Upper lobe of right lung (tissue), 1 donor: ENCODE measurements around the gene CNTNAP2. TPM values are rescaled to one million over a fixed set of nuclear protein-coding genes. Genes with fewer than 3 reads are reported as not detected.

Experiments
- ATAC-seq: fragments of 200-7000 bp; cut with Tn5 transposase; one replicate; pipeline ENCODE4 v1.9.1; 2020; ENCODE audit warnings: mild to moderate bottlenecking, moderate library complexity
- DNase-seq: peaks from one replicate; pipeline ENCODE4 v3.0.0-alpha.2; 2020
- H3K27ac ChIP-seq: fragments of 200-600 bp; one replicate; pipeline ENCODE4 v1.8.0; 2022
- H3K27me3 ChIP-seq: fragments of 200-600 bp; one replicate; pipeline ENCODE4 v1.8.0; 2022; ENCODE audit warnings: mild to moderate bottlenecking
- H3K36me3 ChIP-seq: fragments of 200-600 bp; one replicate; pipeline ENCODE4 v1.8.0; 2022
- H3K4me1 ChIP-seq: fragments of 200-600 bp; one replicate; pipeline ENCODE4 v1.8.0; 2022
- H3K4me3 ChIP-seq: fragments of 200-600 bp; one replicate; pipeline ENCODE4 v1.8.0; 2022; ENCODE audit warnings: mild to moderate bottlenecking
- H3K9me3 ChIP-seq: fragments of 200-600 bp; one replicate; pipeline ENCODE4 v1.8.0; 2022
- CTCF ChIP-seq: fragments of 200-600 bp; IDR thresholded peaks from one replicate; pipeline ENCODE4 v1.8.0; 2022; ENCODE audit warnings: antibody characterized with exemption
- intact Hi-C: fragments of 100-400 bp; cut with DNase I; formaldehyde crosslinking; loops from one replicate; pipeline ENCODE4 v1.11.0; 2022
- total RNA-seq: library from RNA; stranded (reverse); fragmentation: NEBNext Ultra II Directional; extraction: Animal tissue kit (Norgen Biotek cat#: 25700); gene quantifications from one replicate; pipeline ENCODE4 v1.2.1, GENCODE V29; 2021
- donor health status: DM: no; HTN: yes; CAD: no; lungs with severe emphysema.

The CNTNAP2 gene
- total RNA-seq, 1 donor from 2014 or later, result 0.41 TPM

GRCh38 chr7:146804620-146805019, 688.0 kb downstream of the CNTNAP2 start:
- Histone ChIP-seq H3K9me3 (no peaks in the 10 kb centered on the region), H3K36me3 (no peaks in the 10 kb centered on the region), H3K4me1 (no peaks in the 10 kb centered on the region), H3K27me3 (no peaks in the 10 kb centered on the region), H3K4me3 (no peak overlapping the region), H3K27ac (no peak overlapping the region)
- no peak for ATAC-seq
- intact Hi-C loops, result no loop called here
- no peak for TF ChIP-seq CTCF
- DNase-seq, result no peak

GRCh38 chr7:146805082-146805481, 688.5 kb downstream of the CNTNAP2 start:
- Histone ChIP-seq H3K27ac (no peak overlapping the region), H3K9me3 (no peaks in the 10 kb centered on the region), H3K4me3 (no peak overlapping the region), H3K27me3 (no peaks in the 10 kb centered on the region), H3K4me1 (no peaks in the 10 kb centered on the region), H3K36me3 (no peaks in the 10 kb centered on the region)
- no peak for DNase-seq
- no peak for TF ChIP-seq CTCF
- intact Hi-C loops, result no loop called here
- no peak for ATAC-seq

GRCh38 chr7:146826329-146826728, 709.7 kb downstream of the CNTNAP2 start:
- no peaks in the 10 kb centered on the region for H3K9me3 ChIP-seq
- intact Hi-C loops, result no loop called here
- ATAC-seq (no peak), DNase-seq (no peak)
- H3K4me3 ChIP-seq, result no peak overlapping the region
- H3K27ac ChIP-seq, result no peak overlapping the region
- H3K36me3 ChIP-seq, result no peaks in the 10 kb centered on the region
- TF ChIP-seq CTCF, result no peak
- H3K4me1 ChIP-seq, result no peaks in the 10 kb centered on the region
- H3K27me3 ChIP-seq, result no peaks in the 10 kb centered on the region

- intact Hi-C loops, result no loop called here
- H3K4me3 ChIP-seq, result no peak overlapping the region
- H3K36me3 ChIP-seq, result no peaks in the 10 kb centered on the region
- H3K27me3 ChIP-seq, result no peaks in the 10 kb centered on the region
- TF ChIP-seq CTCF, result no peak
- DNase-seq (no peak), ATAC-seq (no peak)
- no peaks in the 10 kb centered on the region for H3K9me3 ChIP-seq
- no peak overlapping the region for H3K27ac ChIP-seq
- no peaks in the 10 kb centered on the region for H3K4me1 ChIP-seq
Measured at GRCh38 chr7:146830686-146831085, 714.1 kb downstream of the CNTNAP2 start.

GRCh38 chr7:146831875-146832274, 715.3 kb downstream of the CNTNAP2 start:
- H3K9me3 ChIP-seq, result no peaks in the 10 kb centered on the region
- TF ChIP-seq CTCF, result no peak
- intact Hi-C loops, result no loop called here
- H3K36me3 ChIP-seq, result no peaks in the 10 kb centered on the region
- ATAC-seq (no peak), DNase-seq (no peak)
- no peaks in the 10 kb centered on the region for H3K4me1 ChIP-seq
- H3K27ac ChIP-seq, result no peak overlapping the region
- H3K27me3 ChIP-seq, result no peaks in the 10 kb centered on the region
- no peak overlapping the region for H3K4me3 ChIP-seq

- no peaks in the 10 kb centered on the region for H3K36me3 ChIP-seq
- no peaks in the 10 kb centered on the region for H3K27me3 ChIP-seq
- TF ChIP-seq CTCF, result no peak
- H3K9me3 ChIP-seq, result no peaks in the 10 kb centered on the region
- no peak overlapping the region for H3K4me3 ChIP-seq
- DNase-seq, result no peak
- no peak for ATAC-seq
- intact Hi-C loops, result no loop called here
- no peak overlapping the region for H3K27ac ChIP-seq
- no peaks in the 10 kb centered on the region for H3K4me1 ChIP-seq
Measured at GRCh38 chr7:146844405-146844804, 727.8 kb downstream of the CNTNAP2 start.
